Activated CD4-positive, CD25-positive, alpha-beta regulatory T cell treated with anti-CD3 and anti-CD28 coated beads, Interleukin-2, amount 50 U/mL, for 72 hours (primary cell): ENCODE measurements around the gene NEK10.

Source experiments
- DNase-seq: peaks from one replicate; pipeline ENCODE4 v3.0.0; 2021

NEK10 gene

GRCh38 chr3:27093771-27094170 is 275.4 kb downstream of the NEK10 start:
- no peak for DNase-seq

GRCh38 chr3:27090275-27091041 is 278.7 kb downstream of the NEK10 start:
- DNase-seq: no peak

- no peak for DNase-seq
These were observed 279.5 kb downstream of the NEK10 start for GRCh38 chr3:27089645-27090044.

DNA sequence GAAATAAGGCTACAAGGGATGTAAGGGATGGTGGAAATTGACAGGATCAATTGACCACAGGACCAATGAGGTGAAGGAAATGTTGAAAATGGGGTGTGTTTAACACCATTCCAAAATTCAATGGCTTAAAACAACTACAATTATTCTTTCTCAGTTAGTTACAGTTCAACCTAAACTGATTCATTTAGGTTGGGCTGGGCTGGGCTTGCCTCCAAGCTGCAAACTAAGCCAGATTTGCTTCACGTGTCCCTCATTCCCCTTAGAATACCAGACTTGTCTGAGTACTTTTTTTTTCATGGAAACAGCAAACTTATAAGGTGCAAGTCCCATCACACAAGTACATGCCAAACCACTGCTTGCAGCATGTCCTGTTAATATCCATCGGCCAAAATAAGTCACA is 280.1 kb downstream of the NEK10 start:
- no peak for DNase-seq

DNA sequence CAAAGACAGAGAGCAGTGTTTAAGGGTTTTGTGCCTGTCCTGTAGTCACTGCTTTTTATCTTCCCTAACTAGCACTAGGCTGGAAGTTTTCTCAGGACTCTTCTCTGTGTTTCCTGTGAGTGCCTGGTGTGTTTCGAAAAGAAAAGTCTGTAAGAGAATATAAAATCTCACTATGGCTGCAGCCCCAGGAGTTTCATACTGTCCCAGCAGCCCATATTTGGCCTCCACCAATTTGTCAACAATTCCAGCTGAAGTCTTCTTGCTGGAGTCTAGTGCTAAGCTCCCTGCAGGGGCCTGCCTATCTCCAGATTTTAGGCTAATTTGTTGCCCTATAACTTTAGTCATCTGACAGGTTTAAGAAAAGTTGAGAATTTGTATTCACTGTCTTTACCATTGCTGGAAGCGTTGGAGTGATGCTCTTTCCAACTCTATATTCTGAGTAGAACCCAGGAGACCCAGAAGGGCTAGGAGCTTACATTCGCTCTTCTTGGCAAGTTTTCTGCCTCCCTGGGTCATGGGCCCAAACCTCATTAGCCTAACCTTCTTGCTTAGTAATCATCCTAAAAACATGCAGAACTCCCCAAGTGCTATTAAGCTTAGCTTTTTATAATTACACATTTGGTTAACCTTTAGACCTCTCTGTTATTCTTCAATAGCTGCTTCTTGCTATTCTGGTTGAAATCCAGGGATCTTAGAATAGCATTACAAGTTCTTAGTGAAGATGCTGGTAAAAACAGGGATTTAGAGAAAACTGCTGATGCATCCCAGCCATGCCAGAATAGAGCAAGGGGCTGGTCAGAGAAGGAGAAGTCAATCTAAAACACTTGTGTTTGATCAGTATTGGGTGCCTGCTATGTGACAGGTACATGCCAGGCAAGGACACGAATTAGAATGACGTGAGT is 283.1 kb downstream of the NEK10 start:
- DNase-seq: no peak

GRCh38 chr3:27081992-27082607 is 287.1 kb downstream of the NEK10 start:
- no peak for DNase-seq

DNA sequence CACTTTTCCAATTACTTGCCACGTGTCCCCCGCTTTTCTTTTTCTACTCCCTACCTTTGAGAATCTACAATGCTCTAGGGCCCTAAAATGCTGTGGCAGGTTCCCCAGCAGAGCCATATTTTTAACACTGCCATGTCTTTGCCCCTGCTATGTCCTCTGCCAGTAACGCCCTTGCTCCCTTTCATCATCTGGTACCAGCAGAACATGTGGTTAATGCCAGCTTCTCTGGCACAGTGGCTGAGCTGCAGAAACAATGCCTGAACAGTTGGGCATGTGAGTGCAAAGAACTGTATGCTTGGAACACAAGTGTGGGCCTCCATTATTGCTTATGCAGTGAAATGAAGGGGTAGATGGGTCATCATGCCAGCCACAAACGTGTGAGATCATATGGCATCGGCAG is 287.6 kb downstream of the NEK10 start:
- no peak for DNase-seq

- DNase-seq: no peak
These were observed 289.0 kb downstream of the NEK10 start for GRCh38 chr3:27080258-27080525.

GRCh38 chr3:27079427-27080257 is 289.5 kb downstream of the NEK10 start:
- no peak for DNase-seq

GRCh38 chr3:27078246-27078913 is 290.8 kb downstream of the NEK10 start:
- no peak for DNase-seq

DNA sequence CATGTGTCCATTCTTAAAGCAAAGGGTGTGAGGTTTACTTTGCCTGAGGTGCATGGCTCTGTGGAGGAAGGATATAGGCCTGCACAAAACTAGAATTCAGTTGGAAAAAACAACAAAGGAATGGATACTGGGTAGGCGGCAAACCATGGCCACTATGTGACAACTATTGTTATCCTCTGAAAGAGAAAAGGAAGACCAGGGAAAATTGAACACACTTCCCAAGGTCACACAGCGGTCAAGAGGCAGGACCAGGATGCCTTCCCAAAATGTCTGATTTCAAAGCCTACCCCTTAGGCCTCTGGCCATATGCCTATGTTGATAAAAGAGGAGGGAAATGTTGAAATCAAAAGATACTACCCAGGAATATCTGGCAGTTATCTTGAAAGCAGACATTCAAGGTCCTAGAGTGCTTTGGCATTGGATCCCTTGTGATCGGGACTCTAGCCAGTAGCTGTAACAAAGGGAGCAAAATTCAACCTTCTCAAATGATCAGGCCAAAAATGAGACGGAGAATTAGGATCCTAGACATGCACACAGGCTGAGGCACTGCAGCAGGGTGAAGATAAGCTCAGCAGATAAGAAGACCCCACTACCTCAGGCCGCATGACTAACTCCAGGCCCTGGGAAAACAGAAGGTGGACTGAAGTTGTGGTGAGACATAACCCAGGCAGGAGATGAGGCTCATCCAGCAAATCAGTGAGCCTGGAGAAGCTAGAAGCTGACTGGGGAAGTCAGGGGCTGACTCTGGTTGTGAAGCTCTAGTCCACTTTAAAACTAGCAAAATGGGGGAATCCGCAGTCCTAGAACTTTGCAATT is 292.2 kb downstream of the NEK10 start:
- no peak for DNase-seq

DNA sequence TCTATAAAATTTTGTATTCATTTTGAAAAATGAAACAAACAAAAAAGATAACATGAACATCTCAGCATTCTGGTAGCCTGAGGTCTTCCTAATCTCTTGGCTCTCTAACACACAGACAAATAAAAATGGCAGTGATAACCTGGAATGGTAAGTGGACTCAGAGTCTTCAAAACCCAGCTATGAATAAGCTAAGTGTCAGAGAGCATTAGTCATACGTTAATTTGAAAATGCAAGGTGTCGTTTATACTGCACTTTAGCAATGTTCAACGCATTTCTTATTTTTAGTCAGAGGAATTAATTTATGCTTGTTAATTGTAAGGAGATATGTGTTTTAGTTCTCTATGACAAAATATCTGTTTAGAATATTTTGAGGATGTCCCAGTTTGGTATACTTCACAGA is 294.3 kb downstream of the NEK10 start:
- DNase-seq: no peak

GRCh38 chr3:27073912-27074311 is 295.3 kb downstream of the NEK10 start:
- no peak for DNase-seq

DNA sequence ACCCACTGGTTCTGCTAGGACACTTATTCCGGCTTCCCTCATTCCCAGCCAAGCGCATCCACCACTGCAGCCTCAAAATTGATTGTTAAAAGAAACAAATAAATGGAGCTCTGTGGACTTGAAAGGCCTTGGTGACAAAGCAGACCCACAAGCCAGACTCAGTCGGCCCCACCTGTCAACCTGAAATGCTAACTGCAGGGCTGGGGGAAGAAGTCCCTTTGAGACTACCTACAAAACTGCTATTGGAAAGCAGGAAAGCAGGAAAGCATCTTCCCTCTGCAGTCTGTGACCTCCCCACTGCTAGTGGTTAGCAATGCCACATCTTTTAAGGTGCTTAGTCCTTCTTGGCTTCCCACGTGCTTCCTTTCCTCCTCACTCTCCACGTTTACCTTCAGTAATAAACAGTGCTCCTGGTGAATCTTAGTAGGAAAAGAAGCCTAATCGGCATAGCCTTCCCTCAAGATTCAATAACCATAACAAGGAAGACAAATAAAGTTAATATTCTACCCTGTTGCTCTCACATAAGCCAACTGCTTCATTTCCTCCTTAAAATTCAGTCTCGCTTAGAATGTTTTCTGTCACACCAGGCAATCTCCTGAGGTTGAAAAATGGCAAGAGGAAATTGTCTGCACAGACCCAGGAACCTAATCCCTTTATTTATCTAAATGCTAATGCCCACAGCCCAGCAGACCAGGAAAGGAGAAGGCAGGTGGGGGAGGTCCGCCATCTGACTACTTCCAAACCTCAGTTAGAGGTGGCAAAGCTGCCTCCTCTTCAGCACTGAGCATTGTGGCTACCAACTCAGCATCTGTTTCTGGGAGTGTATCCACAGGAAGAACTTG is 296.2 kb downstream of the NEK10 start:
- DNase-seq: no peak

DNA sequence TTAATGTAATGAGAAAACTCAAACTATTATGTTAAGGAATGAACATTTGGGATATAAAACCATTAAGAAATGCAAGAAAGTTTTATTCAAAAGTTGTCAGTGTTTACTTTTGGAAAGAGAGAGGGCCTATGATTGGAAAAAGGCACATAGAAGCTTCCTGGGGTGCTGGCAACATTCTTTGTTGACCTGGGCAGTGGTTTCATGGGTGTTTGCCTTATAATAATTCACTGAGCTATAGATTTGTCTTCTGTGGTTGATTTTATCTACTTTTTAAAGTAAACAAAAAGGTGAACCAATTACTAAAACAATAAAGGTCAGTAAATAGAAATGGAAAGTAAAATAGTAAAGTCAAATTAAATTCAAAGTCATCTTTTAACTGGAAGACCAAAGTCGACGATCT is 308.8 kb downstream of the NEK10 start:
- DNase-seq: no peak
